Activated T-helper 17 cell treated with anti-CD3 and anti-CD28 coated beads, Interleukin-2, amount 50 U/mL, for 72 hours (primary cell): Measurements from ENCODE around the gene GLB1L3. TPM values are rescaled to one million over a fixed set of nuclear protein-coding genes. Genes with fewer than 3 reads are reported as not detected.
"Not testable (repeated sequence)": the region's sequence is repeated elsewhere in the genome, so short reads cannot be mapped to it uniquely, and the experiment has no call there.

ENCODE experiments used
- ATAC-seq: fragments of 150-1000 bp; cut with Tn5 transposase; replicated peaks from 2 replicates; pipeline ENCODE4 v1.10.0; 2021; ENCODE audit warnings: mild to moderate bottlenecking, moderate library complexity
- H3K27ac Mint-ChIP-seq: one replicate; pipeline ENCODE4 v1.8.0; 2022; ENCODE audit warnings: mixed read lengths
- H3K27me3 Mint-ChIP-seq: one replicate; pipeline ENCODE4 v1.8.0; 2022; ENCODE audit warnings: mixed read lengths
- H3K36me3 Mint-ChIP-seq: one replicate; pipeline ENCODE4 v1.8.0; 2022; ENCODE audit warnings: low read depth, mild to moderate bottlenecking, mixed read lengths
- H3K4me1 Mint-ChIP-seq: one replicate; pipeline ENCODE4 v1.8.0; 2022; ENCODE audit warnings: mixed read lengths
- H3K4me3 Mint-ChIP-seq: one replicate; pipeline ENCODE4 v1.8.0; 2022; ENCODE audit warnings: mild to moderate bottlenecking, mixed read lengths
- H3K9me3 Mint-ChIP-seq: one replicate; pipeline ENCODE4 v1.8.0; 2022; ENCODE audit warnings: mixed read lengths
- total RNA-seq, 2 donors: library from RNA; stranded (reverse); gene quantifications; one replicate each; pipeline ENCODE4 v1.2.3, GENCODE V29; 2022

The GLB1L3 gene
- total RNA-seq, 2 donors from 2014 or later, result 10.9 to 15.7 TPM

- peaks cover 15% of the 10 kb centered on the region for H3K4me1 Mint-ChIP-seq
- no peaks in the 10 kb centered on the region for H3K36me3 Mint-ChIP-seq
- H3K4me3 Mint-ChIP-seq, result peak overlapping the region; percentile 97
- peak; percentile 31 for ATAC-seq
- H3K27ac Mint-ChIP-seq, result peak overlapping the region; percentile 93
- no peaks in the 10 kb centered on the region for H3K27me3 Mint-ChIP-seq
- H3K9me3 Mint-ChIP-seq, result no peaks in the 10 kb centered on the region
Measured at GRCh38 chr11:134276396-134277182, 410 bp downstream of the GLB1L3 start.

DNA sequence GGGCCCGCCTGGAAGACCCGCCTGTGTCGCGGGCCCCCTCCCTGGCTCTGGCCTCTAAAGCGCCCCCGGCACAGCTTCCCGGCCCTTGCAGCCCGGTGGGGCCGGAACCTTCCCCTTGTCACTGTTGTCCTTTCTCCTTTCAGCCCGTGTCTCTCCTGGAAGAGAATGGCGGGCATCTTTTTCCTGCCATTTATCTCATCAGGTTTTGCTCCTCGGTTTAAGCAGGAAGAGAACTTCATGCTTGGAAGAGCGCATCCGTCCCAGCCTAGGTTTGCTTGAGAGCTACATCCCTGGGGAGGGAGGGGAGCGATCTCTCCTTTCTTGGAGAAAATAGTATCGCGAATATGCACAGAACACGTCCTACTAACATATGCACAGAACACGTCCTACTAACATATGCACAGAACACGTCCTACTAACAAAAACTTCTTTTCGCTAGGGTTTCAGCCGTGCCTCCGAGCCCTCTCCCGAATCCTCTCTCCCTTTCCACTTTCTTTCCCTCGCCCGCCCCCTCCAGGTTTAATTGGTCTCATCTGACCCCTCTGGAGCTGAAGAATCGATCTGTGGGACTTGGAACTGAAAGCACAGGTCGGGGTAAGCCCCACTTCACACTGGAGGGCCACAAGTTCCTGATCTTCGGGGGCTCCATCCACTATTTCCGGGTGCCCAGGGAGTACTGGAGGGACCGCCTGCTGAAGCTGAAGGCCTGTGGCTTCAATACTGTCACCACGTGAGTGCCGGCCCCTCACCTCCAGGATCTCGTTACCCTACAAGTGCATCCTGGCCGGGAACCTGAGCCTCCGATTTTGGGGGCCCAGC lies 1.2 kb downstream of the GLB1L3 start:
- Mint-ChIP-seq H3K27ac (peak overlapping the region; percentile 83), H3K4me1 (peaks cover 14% of the 10 kb centered on the region), H3K36me3 (no peaks in the 10 kb centered on the region), H3K27me3 (no peaks in the 10 kb centered on the region), H3K9me3 (no peaks in the 10 kb centered on the region), H3K4me3 (peak overlapping the region; percentile 85)
- no peak for ATAC-seq

DNA sequence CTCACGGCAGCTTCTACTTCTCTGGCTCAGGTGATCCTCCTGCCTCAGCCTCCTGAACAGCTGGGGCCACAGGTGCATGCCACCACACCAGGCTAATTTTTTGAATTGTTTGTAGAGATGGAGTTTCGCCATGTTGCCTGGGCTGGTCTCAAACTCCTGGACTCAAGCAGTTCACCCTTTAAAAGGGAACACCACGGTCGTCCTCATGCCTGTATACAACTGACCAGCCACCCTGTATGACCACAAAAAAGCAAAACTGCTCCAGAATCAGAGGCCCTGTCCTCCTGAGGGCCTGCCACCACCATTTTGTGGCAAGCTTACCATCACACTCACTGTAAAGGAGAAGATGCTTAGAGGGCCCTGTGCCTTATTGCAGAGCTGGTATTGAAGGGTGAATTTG lies 2.2 kb downstream of the GLB1L3 start:
- Mint-ChIP-seq H3K4me1 (peaks cover 14% of the 10 kb centered on the region), H3K27ac (no peak overlapping the region), H3K9me3 (no peaks in the 10 kb centered on the region), H3K4me3 (no peak overlapping the region), H3K27me3 (no peaks in the 10 kb centered on the region), H3K36me3 (no peaks in the 10 kb centered on the region)
- ATAC-seq, result no peak

DNA sequence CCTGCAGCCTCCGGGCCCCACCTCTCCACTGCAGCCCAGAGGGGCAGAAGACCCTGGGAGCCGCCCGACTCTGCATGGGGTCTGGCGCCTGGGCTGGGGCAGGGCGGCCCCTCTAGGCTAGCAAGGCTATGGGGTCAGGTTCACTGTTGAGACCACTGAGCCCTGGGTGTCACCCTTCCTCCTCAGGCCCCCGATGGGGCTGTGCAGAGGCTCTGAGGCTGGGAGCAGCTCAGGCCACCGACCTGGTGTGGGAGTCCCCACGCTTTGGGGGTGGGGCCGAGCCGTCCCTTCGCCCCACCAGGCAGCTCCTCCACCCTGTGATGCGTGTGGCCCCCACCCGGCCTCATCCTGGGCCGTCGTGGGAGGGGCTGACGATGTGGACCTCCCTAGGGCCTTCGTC lies 5.5 kb downstream of the GLB1L3 start:
- H3K4me3 Mint-ChIP-seq, H3K9me3 Mint-ChIP-seq, H3K27me3 Mint-ChIP-seq, H3K27ac Mint-ChIP-seq, H3K4me1 Mint-ChIP-seq, H3K36me3 Mint-ChIP-seq, ATAC-seq: not testable (repeated sequence)

DNA sequence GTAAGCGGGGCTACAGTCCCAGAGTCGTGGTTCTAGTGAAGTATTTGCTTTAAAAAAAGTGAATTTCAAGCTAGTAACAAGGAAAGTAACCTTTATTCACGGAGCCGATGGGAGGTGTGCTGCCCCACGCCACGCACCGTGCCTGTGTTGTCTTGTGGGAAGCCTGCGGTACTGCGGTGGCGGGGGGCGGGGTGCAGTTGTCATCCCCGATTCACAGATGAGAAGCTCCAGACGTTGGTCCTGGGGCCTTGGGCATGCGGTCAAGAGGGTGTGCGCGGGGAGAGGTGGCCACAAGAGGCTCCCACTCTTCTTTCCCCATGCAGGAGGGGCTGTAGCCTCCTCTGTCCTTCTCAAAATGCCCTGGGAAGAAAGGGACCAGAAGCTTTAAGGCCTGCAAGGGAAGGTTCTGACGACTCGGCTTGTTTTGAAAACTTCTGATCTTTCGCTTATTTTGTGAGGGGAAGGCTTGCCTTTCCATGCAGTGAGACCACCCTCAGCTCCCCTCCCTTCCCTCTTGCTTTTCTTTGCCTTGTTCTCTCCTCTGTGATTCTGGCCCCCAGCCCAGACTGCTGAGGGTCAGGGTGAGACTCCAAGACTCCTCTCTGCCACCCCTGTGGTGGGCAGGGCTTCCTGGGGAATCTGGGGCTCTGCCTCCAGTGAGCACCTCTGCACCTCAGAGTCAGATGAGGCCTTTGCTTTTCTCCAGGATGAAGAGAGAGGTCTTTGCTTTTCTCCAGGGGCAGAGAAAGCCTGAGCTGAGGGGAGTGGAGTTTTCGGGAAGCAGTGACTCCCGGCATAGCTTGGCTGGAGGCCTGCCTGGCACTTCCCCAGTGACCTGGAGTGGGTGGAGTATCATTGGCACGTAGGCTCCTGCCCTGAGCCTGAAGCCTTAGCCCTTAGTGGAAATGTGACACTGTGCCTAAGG lies 6.2 kb downstream of the GLB1L3 start:
- Mint-ChIP-seq H3K27ac (no peak overlapping the region), H3K36me3 (no peaks in the 10 kb centered on the region), H3K4me3 (no peak overlapping the region), H3K9me3 (no peaks in the 10 kb centered on the region), H3K27me3 (no peaks in the 10 kb centered on the region), H3K4me1 (peaks cover under 1% of the 10 kb centered on the region)
- no peak for ATAC-seq

- no peaks in the 10 kb centered on the region for H3K27me3 Mint-ChIP-seq
- H3K9me3 Mint-ChIP-seq, result no peaks in the 10 kb centered on the region
- ATAC-seq, result no peak
- no peak overlapping the region for H3K4me3 Mint-ChIP-seq
- no peaks in the 10 kb centered on the region for H3K36me3 Mint-ChIP-seq
- no peaks in the 10 kb centered on the region for H3K4me1 Mint-ChIP-seq
- H3K27ac Mint-ChIP-seq, result no peak overlapping the region
Measured at GRCh38 chr11:134283461-134284230, 7.5 kb downstream of the GLB1L3 start.

DNA sequence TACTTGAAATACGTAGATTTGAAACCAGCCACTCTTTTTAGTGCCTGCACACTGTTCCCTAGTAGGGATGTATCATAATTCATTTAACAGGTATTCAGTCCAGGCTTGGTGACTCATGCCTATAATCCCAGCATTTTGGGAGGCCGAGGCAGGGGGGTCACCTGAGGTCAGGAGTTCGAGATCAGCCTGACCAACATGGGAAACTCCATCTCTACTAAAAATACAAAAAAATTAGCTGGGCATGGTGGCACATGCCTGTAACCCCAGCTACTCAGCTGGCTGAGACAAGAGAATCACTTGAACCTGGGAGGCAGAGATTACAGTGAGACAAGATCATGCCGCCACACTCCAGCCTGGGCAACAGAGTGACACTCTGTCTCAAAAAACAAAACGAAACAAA lies 8.2 kb downstream of the GLB1L3 start:
- ATAC-seq, H3K4me1 Mint-ChIP-seq, H3K27me3 Mint-ChIP-seq, H3K4me3 Mint-ChIP-seq, H3K27ac Mint-ChIP-seq, H3K36me3 Mint-ChIP-seq, H3K9me3 Mint-ChIP-seq: not testable (repeated sequence)

DNA sequence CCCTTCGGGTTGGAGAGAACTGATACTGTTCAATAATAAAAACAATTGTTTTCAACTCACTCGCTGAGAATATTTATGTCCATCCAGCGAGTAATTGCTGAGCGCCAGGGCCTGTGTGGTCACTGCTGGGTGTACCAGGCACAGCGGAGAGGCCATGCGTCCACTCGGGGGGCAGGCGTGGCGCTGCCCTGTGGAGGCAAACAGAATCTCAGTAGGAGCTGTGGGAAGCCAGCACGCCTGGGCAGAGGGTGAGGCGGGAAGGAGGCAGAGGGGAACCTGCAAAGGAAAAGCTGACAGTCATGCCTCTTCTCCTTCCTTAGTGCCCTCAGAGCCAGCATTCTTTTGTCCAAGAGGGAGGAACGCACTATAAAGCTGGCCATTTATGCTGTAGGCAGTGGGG lies 11.4 kb downstream of the GLB1L3 start:
- Mint-ChIP-seq H3K4me3 (no peak overlapping the region), H3K4me1 (no peaks in the 10 kb centered on the region), H3K36me3 (no peaks in the 10 kb centered on the region), H3K27ac (no peak overlapping the region), H3K9me3 (no peaks in the 10 kb centered on the region), H3K27me3 (no peaks in the 10 kb centered on the region)
- ATAC-seq, result no peak

- Mint-ChIP-seq H3K4me3 (no peak overlapping the region), H3K4me1 (no peaks in the 10 kb centered on the region), H3K36me3 (no peaks in the 10 kb centered on the region), H3K27me3 (no peaks in the 10 kb centered on the region), H3K9me3 (no peaks in the 10 kb centered on the region), H3K27ac (no peak overlapping the region)
- ATAC-seq, result no peak
Measured at GRCh38 chr11:134288486-134288885, 12.3 kb downstream of the GLB1L3 start.

GRCh38 chr11:134289167-134289566 lies 13.0 kb downstream of the GLB1L3 start:
- H3K4me3 Mint-ChIP-seq, result no peak overlapping the region
- no peak overlapping the region for H3K27ac Mint-ChIP-seq
- H3K4me1 Mint-ChIP-seq, result no peaks in the 10 kb centered on the region
- no peaks in the 10 kb centered on the region for H3K36me3 Mint-ChIP-seq
- ATAC-seq, result no peak
- H3K27me3 Mint-ChIP-seq, result no peaks in the 10 kb centered on the region
- H3K9me3 Mint-ChIP-seq, result no peaks in the 10 kb centered on the region

DNA sequence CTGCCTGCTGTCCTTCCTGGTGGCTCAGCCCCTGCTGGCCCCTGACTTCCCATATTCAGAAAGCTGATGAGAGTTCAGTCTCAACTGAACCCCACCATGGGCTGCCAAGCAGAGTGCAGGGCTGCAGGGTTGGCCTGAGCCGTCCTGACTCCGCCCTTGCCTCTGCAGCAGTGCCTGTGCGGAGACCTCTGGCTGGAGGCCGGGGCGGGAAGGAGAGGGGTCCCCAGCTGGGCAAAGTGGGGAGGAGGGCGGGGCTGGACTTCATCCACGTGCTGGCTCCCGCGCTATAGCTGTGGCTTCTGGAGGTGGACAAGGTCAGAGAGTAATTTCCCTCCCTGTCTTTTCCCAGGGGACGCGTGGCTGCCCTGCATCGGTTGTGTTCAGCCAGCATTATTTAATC lies 13.6 kb downstream of the GLB1L3 start:
- no peak for ATAC-seq
- Mint-ChIP-seq H3K4me1 (no peaks in the 10 kb centered on the region), H3K4me3 (no peak overlapping the region), H3K27ac (no peak overlapping the region), H3K27me3 (no peaks in the 10 kb centered on the region), H3K36me3 (peaks cover 5% of the 10 kb centered on the region), H3K9me3 (no peaks in the 10 kb centered on the region)

DNA sequence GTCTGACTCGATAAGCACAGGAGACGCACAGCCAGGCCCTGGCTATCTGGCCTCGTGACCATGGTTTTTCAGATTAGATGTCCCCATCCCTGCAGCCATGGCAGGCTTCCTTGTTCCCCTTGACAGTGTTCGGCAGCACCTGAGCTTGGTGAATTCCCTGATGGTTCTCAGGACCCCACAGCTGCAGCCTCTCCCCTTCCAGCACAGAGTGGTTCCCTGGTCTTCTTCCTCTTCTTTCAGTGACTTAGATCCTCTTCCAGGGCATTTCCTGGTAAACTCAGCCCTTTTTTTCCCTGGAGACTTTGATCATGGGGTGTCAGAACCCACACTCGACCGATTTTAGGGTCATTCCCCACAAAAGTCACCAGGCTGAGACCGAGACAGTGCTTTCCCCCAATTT lies 14.5 kb downstream of the GLB1L3 start:
- no peak overlapping the region for H3K4me3 Mint-ChIP-seq
- no peak for ATAC-seq
- H3K27ac Mint-ChIP-seq, result no peak overlapping the region
- no peaks in the 10 kb centered on the region for H3K4me1 Mint-ChIP-seq
- H3K27me3 Mint-ChIP-seq, result no peaks in the 10 kb centered on the region
- no peaks in the 10 kb centered on the region for H3K9me3 Mint-ChIP-seq
- H3K36me3 Mint-ChIP-seq, result peaks cover 5% of the 10 kb centered on the region

DNA sequence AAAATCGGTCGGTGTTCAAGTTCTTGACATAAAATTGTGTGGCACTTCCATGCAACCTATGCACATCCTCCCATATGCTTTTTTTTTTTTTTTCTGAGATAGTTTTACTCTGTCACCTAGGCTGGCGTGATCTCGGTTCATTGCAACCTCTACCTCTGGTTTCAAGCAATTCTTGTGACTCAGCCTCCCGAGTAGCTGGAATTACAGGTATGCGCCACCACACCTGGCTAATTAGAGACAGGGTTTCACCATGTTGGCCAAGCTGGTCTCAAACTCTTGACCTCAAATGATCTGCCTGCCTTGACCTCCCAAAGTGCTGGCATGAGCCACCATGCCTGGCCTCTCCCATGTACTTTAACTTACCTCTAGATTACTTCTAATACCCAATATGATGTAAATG lies 15.0 kb downstream of the GLB1L3 start:
- no peak for ATAC-seq
- Mint-ChIP-seq H3K9me3 (no peaks in the 10 kb centered on the region), H3K4me3 (no peak overlapping the region), H3K27ac (no peak overlapping the region), H3K36me3 (peaks cover 5% of the 10 kb centered on the region), H3K27me3 (no peaks in the 10 kb centered on the region), H3K4me1 (no peaks in the 10 kb centered on the region)

DNA sequence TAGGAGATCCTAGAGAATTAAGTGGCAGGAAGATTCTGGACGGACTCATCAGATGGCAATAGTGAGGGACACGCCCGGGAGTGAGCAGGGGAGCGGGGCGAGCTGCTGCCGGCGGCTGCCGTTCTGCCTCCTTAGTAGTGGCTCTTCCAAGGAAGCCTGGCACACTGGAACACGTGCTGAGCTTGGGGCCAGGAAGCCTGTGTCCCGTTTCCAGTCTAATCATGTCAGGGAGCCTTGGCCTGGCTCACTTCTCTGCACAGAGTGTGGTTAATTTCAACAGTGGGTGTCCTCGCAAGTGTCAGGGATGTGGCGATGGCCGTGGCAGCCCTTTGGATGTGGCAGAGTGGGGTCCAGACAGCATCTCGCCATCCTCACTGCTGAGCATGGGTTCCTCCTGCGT lies 16.5 kb downstream of the GLB1L3 start:
- Mint-ChIP-seq H3K36me3 (peaks cover 5% of the 10 kb centered on the region), H3K4me3 (no peak overlapping the region), H3K27me3 (no peaks in the 10 kb centered on the region), H3K9me3 (no peaks in the 10 kb centered on the region), H3K27ac (no peak overlapping the region), H3K4me1 (no peaks in the 10 kb centered on the region)
- no peak for ATAC-seq
